Astrocyte (in vitro differentiated cells and primary cell): ENCODE data around the gene CAP1.

Experiments
- EZH2 ChIP-seq: IDR thresholded peaks from 2 replicates; pipeline ENCODE4 v1.6.1; 2012; ENCODE audit warnings: mild to moderate bottlenecking, low read length, inconsistent platforms; ENCODE audit not compliant: insufficient read depth
- TF ChIP-seq, protein P1 (sequence below): IDR thresholded peaks from 2 replicates; pipeline ENCODE4 v1.5.1; 2011; ENCODE audit warnings: low read depth, mild to moderate bottlenecking, inconsistent platforms, low read length, moderate library complexity; ENCODE audit not compliant: insufficient read depth

GRCh38 chr1:40102038-40102437, 61.5 kb downstream of the CAP1 start:
- TF ChIP-seq, protein P1, sequence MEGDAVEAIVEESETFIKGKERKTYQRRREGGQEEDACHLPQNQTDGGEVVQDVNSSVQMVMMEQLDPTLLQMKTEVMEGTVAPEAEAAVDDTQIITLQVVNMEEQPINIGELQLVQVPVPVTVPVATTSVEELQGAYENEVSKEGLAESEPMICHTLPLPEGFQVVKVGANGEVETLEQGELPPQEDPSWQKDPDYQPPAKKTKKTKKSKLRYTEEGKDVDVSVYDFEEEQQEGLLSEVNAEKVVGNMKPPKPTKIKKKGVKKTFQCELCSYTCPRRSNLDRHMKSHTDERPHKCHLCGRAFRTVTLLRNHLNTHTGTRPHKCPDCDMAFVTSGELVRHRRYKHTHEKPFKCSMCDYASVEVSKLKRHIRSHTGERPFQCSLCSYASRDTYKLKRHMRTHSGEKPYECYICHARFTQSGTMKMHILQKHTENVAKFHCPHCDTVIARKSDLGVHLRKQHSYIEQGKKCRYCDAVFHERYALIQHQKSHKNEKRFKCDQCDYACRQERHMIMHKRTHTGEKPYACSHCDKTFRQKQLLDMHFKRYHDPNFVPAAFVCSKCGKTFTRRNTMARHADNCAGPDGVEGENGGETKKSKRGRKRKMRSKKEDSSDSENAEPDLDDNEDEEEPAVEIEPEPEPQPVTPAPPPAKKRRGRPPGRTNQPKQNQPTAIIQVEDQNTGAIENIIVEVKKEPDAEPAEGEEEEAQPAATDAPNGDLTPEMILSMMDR, result no peak
- TF ChIP-seq EZH2, result no peak
